Left lung (tissue), 14 donors: ENCODE measurements around the gene PAK1. TPM values are rescaled to one million over a fixed set of nuclear protein-coding genes. Genes with fewer than 3 reads are reported as not detected.

Source experiments
- ATAC-seq: fragments of 200-7000 bp; cut with Tn5 transposase; one replicate; pipeline ENCODE4 v1.9.1; 2020; ENCODE audit warnings: moderate library complexity
- DNase-seq, 4 donors: peaks; one replicate each; pipeline ENCODE4 v3.0.0-alpha.2; 2013 to 2020
- H3K27ac ChIP-seq, 2 donors: fragments of 200-600 bp; sonication (generic) in 1 of 2; one replicate each; pipeline versions ENCODE4 v1.5.0 to v1.8.0; 2020 to 2021
- H3K27me3 ChIP-seq, 2 donors: fragments of 200-600 bp; sonication (generic) in 1 of 2; one replicate each; pipeline versions ENCODE4 v1.5.0 to v1.8.0; 2020 to 2021
- H3K36me3 ChIP-seq, 2 donors: fragments of 200-600 bp; sonication (generic) in 1 of 2; one replicate each; pipeline versions ENCODE4 v1.5.0 to v1.8.0; 2020 to 2021
- H3K4me1 ChIP-seq, 2 donors: fragments of 200-600 bp; one replicate each; pipeline ENCODE4 v1.8.0; 2021
- H3K4me3 ChIP-seq, 2 donors: fragments of 200-600 bp; sonication (generic) in 1 of 2; one replicate each; pipeline versions ENCODE4 v1.5.0 to v1.8.0; 2020 to 2021; ENCODE audit warnings: mild to moderate bottlenecking in 1 of 2
- H3K9me3 ChIP-seq, 2 donors: fragments of 200-600 bp; sonication (generic) in 1 of 2; one replicate each; pipeline versions ENCODE4 v1.5.0 to v1.8.0; 2020 to 2021
- intact Hi-C, 2 donors: fragments of 100-400 bp; cut with DNase I; formaldehyde crosslinking; loops; one replicate each; pipeline versions ENCODE4 v1.11.2 to v1.14.2; 2022
- long read RNA-seq, 12 donors: library from polyadenylated mRNA in 2 of 12; unstranded in 2 of 12; transcript quantifications; one replicate each; pipeline ENCODE4 v2.0.0 and lab custom pipeline, GENCODE V29; 2019 to 2026
- polyA plus RNA-seq, 6 donors: library from polyadenylated mRNA; unstranded; fragments of 120-200 nt; gene quantifications; one replicate each; pipeline ENCODE4 v1.2.1, GENCODE V29; 2013; ENCODE audit not compliant: insufficient read length in 6 of 6
- total RNA-seq, 2 donors: library from RNA; stranded (reverse); fragmentation: NEBNext Ultra II Directional; extraction: Animal tissue kit (Norgen Biotek cat#: 25700); gene quantifications; one replicate each; pipeline ENCODE4 v1.2.1, GENCODE V29; 2021
- TF ChIP-seq, protein P1 (sequence below), 2 donors: fragments of 200-600 bp; sonication (generic) in 1 of 2; IDR thresholded peaks; one replicate each; pipeline versions ENCODE4 v1.5.0 to v1.8.0; 2021; ENCODE audit warnings: antibody characterized with exemption in 2 of 2
- donor health status: DM: no; HTN: yes; CAD: no.
- donor health status: DM: no; HTN: no; CAD: no.

The PAK1 gene
- 10 to 100 TPM; 32.4 to 42.8 TPM for total RNA-seq
- 10 to 100 TPM; 51.3 to 61.4 (median 53.2) TPM for polyA plus RNA-seq
- long read RNA-seq, donor 1, transcript PAK1-202 (15 exons, 3,737 nt): major isoform, 5 of 14 reads
- long read RNA-seq, donor 1, partial matches to known transcripts: 8 of 14 reads
- long read RNA-seq, donor 1, other reads (novel, unspliced or antisense): 0 of 14 reads
- long read RNA-seq, donor 2, partial matches to known transcripts: 7 of 11 reads
- long read RNA-seq, donor 2, other reads (novel, unspliced or antisense): 0 of 11 reads
- long read RNA-seq, donor 3, transcript PAK1-202 (15 exons, 3,737 nt): major isoform, 5 of 6 reads
- long read RNA-seq, donor 3, partial matches to known transcripts: 0 of 6 reads
- long read RNA-seq, donor 3, other reads (novel, unspliced or antisense): 0 of 6 reads
- long read RNA-seq, donor 4, partial matches to known transcripts: 11 of 15 reads
- long read RNA-seq, donor 4, other reads (novel, unspliced or antisense): 3 of 15 reads
- long read RNA-seq, donor 5, partial matches to known transcripts: 0 of 3 reads
- long read RNA-seq, donor 5, other reads (novel, unspliced or antisense): 0 of 3 reads
- long read RNA-seq, donor 6, partial matches to known transcripts: 7 of 11 reads
- long read RNA-seq, donor 6, other reads (novel, unspliced or antisense): 0 of 11 reads
- long read RNA-seq, donor 7, partial matches to known transcripts: 0 of 3 reads
- long read RNA-seq, donor 7, other reads (novel, unspliced or antisense): 0 of 3 reads
- long read RNA-seq, donor 8, partial matches to known transcripts: 0 of 2 reads
- long read RNA-seq, donor 8, other reads (novel, unspliced or antisense): 0 of 2 reads
- long read RNA-seq, donor 9: 0 reads
- long read RNA-seq, donor 10, partial matches to known transcripts: 5 of 13 reads
- long read RNA-seq, donor 10, other reads (novel, unspliced or antisense): 6 of 13 reads
- long read RNA-seq, donor 11, partial matches to known transcripts: 7 of 10 reads
- long read RNA-seq, donor 11, other reads (novel, unspliced or antisense): 0 of 10 reads
- long read RNA-seq, donor 12, partial matches to known transcripts: 0 of 1 reads
- long read RNA-seq, donor 12, other reads (novel, unspliced or antisense): 0 of 1 reads

DNA sequence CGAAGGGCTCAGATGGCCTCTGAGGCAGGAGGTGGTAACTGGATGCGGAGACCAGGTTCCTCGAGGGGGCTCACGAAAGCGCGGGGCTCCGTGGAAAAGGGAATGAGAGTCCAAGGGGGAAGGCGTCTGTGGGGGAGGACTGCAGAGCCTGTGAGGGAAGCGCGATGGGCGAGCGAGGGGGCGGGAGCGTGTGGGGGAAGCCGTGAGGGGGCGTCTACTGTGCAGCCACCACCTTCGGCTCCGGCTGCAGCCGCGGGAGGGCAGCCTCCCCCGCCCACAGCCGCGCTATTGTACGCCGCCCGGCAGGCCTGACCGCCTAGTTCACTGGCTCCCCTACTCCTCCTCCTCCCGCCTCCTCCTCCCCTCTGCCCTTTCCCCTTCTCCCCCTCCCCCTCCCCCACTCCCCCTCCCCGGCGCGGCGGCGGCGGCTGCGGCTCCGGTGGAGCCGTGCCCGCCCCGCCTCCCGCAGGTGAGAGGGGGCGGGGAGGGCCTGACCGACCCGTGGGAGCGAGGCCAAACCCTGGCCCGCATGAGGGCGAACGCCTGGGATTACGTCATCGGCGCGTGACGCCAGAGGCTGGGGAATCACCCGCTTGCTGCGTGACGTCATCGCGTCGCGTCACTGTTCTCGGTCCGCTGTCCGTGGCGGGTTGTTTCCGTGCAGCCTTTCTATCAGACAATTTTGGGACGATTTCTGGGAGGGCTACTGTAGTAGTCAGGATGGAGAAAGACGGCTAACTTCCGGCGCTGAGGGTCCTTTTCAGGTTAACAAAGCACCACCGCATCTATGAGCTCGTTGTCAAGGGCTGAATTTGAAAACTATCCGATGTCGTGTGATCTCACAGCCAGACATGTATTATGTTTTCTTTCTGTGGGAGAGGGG is at the start of gene PAK1:
Gene PAK1, minus strand, starts transcription at position 294 of the 883 bp plus-strand sequence. CDS start 81,574 bp downstream, outside the sequence.
- Histone ChIP-seq H3K36me3 (no peaks in the 10 kb centered on the region), H3K4me1 (peaks cover 0 to 17% of the 10 kb centered on the region in 2 donors), H3K4me3 (peak within 1 kb of the TSS; percentile 59 to 64), H3K27me3 (peaks cover 0 to 27% of the 10 kb centered on the region in 2 donors), H3K27ac (peak within 1 kb of the TSS; percentile 44 to 75), H3K9me3 (no peaks in the 10 kb centered on the region)
- TF ChIP-seq, protein P1, sequence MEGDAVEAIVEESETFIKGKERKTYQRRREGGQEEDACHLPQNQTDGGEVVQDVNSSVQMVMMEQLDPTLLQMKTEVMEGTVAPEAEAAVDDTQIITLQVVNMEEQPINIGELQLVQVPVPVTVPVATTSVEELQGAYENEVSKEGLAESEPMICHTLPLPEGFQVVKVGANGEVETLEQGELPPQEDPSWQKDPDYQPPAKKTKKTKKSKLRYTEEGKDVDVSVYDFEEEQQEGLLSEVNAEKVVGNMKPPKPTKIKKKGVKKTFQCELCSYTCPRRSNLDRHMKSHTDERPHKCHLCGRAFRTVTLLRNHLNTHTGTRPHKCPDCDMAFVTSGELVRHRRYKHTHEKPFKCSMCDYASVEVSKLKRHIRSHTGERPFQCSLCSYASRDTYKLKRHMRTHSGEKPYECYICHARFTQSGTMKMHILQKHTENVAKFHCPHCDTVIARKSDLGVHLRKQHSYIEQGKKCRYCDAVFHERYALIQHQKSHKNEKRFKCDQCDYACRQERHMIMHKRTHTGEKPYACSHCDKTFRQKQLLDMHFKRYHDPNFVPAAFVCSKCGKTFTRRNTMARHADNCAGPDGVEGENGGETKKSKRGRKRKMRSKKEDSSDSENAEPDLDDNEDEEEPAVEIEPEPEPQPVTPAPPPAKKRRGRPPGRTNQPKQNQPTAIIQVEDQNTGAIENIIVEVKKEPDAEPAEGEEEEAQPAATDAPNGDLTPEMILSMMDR (IDR thresholded peaks at IDR 0.05): no peak
- DNase-seq (peak; percentile 86 to 96 (median 92)), ATAC-seq (peak; percentile 84)
- intact Hi-C loops: no loop called here

DNA sequence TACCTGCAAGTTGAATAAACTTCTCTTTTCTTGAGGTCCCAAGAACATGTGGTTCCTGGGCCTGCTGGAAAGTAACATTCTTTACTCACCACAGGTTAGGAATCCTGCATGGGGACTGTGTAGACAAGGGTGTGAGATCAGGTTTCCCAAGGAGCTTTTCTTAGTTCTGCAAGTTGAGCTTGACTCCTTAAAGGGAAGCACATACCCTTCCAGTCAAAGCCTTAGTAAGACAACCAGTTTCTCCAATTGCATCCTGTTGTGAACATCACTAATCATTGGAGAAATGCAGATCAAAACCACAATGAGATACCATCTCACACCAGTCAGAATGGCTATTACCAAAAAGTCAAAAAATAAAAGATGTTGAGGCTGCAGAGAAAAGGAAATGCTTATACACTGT is 48.3 kb upstream of the PAK1 start:
- TF ChIP-seq, protein P1 (IDR thresholded peaks at IDR 0.05): no peak
- no peaks in the 10 kb centered on the region for H3K9me3 ChIP-seq
- no peaks in the 10 kb centered on the region for H3K4me1 ChIP-seq
- H3K36me3 ChIP-seq: no peaks in the 10 kb centered on the region
- peak in 1 of 4 donors; percentile 6 for DNase-seq
- H3K4me3 ChIP-seq: no peak overlapping the region
- intact Hi-C loops: no loop called here
- H3K27ac ChIP-seq: no peak overlapping the region
- H3K27me3 ChIP-seq: no peaks in the 10 kb centered on the region
- no peak for ATAC-seq

DNA sequence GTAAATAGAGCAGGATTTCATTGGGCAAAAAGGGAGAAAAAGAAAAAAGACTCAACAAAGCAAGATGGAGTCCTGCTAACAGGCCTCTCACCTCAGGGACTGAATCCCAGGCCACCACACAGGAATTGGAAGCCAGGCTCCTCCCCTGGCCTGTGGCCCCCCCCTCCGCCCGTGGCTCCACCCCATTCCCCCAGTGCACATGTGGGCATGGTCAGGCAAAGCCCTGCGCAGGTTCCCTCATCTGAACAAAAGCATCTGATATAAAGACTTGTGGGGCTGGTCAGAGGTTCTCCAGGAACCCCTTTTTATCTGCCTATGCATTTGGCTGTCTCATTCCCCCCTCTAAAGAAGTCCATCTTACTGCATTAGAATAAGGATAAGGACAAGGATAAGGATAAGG is 46.0 kb upstream of the PAK1 start:
- Histone ChIP-seq H3K4me1 (no peaks in the 10 kb centered on the region), H3K36me3 (no peaks in the 10 kb centered on the region), H3K4me3 (no peak overlapping the region), H3K9me3 (no peaks in the 10 kb centered on the region), H3K27me3 (no peaks in the 10 kb centered on the region), H3K27ac (no peak overlapping the region)
- ATAC-seq (no peak), DNase-seq (no peak)
- intact Hi-C loops: no loop called here
- TF ChIP-seq, protein P1 (IDR thresholded peaks at IDR 0.05): no peak

DNA sequence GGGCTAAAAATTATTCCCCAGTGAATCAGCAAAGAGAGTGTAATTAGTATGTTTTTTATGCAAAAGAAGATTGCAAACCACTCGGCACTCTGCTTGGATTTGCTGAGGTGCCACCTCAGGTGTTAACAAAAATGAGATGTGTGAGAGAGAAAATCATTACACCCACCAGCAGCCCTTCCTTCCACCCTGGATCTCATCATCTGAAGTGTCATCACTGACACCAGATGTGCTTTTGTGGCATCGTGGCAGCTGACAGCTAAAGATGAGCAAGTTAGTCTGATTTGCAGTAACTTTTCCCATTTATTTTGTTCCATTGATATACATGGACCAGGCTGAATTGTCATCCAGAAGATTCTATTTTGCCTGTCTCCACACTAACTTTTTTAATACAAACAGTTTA is 44.6 kb upstream of the PAK1 start:
- no peak overlapping the region for H3K27ac ChIP-seq
- intact Hi-C loops: no loop called here
- H3K4me1 ChIP-seq: no peaks in the 10 kb centered on the region
- ATAC-seq: no peak
- no peaks in the 10 kb centered on the region for H3K36me3 ChIP-seq
- no peaks in the 10 kb centered on the region for H3K9me3 ChIP-seq
- H3K27me3 ChIP-seq: no peaks in the 10 kb centered on the region
- no peak for DNase-seq
- TF ChIP-seq, protein P1 (IDR thresholded peaks at IDR 0.05): no peak
- no peak overlapping the region for H3K4me3 ChIP-seq
